Kidney (tissue), 14 donors: Measurements from ENCODE around the gene RAB3C. TPM values are rescaled to one million over a fixed set of nuclear protein-coding genes. Genes with fewer than 3 reads are reported as not detected.

Source experiments
- DNase-seq, 5 donors: peaks; one replicate each; pipeline ENCODE4 v3.0.0-alpha.2; 2013 to 2020
- FAIRE-seq: peaks from 2 replicates; lab custom pipeline; 2012; peaks lifted over from hg19 to GRCh38; lab: Jason Lieb, UNC
- H3K27ac ChIP-seq, 2 donors: one replicate each; pipeline ENCODE4 v1.7.0; 2013; ENCODE audit warnings: low read depth in 2 of 2, low read length in 2 of 2, inconsistent platforms in 1 of 2
- H3K27me3 ChIP-seq: one replicate; pipeline ENCODE4 v1.7.1; 2013; ENCODE audit warnings: low read length, inconsistent platforms; ENCODE audit not compliant: control insufficient read depth, insufficient read depth
- H3K36me3 ChIP-seq, 3 donors: one replicate each; pipeline versions ENCODE4 v1.7.0 to v1.7.1; 2013; ENCODE audit warnings: low read length in 3 of 3, control low read depth in 1 of 3, inconsistent platforms in 1 of 3; ENCODE audit not compliant: insufficient read depth in 3 of 3, control insufficient read depth in 2 of 3
- H3K4me1 ChIP-seq, 3 donors: one replicate each; pipeline versions ENCODE4 v1.7.0 to v1.7.1; 2013; ENCODE audit warnings: low read length in 3 of 3, inconsistent platforms in 1 of 3, low read depth in 1 of 3; ENCODE audit not compliant: control insufficient read depth in 2 of 3, insufficient read depth in 2 of 3
- H3K4me3 ChIP-seq, 3 donors: one replicate each; pipeline versions ENCODE4 v1.7.0 to v1.8.1; 2013; ENCODE audit warnings: low read length in 3 of 3, control low read depth in 1 of 3, inconsistent platforms in 1 of 3
- H3K9ac ChIP-seq, 3 donors: one replicate each; pipeline versions ENCODE4 v1.7.0 to v1.7.1; 2013; ENCODE audit warnings: low read length in 3 of 3, control low read depth in 1 of 3, inconsistent platforms in 1 of 3
- H3K9me3 ChIP-seq, 3 donors: one replicate each; pipeline versions ENCODE4 v1.7.0 to v1.7.1; 2013; ENCODE audit warnings: low read length in 3 of 3, control low read depth in 1 of 3, inconsistent platforms in 1 of 3; ENCODE audit not compliant: control insufficient read depth in 2 of 3, insufficient read depth in 1 of 3
- intact Hi-C: fragments of 100-400 bp; cut with DNase I; formaldehyde crosslinking; loops from one replicate; pipeline ENCODE4 v1.11.1; 2022
- polyA plus RNA-seq: library from polyadenylated mRNA; stranded (reverse); fragments of 350-450 nt; fragmentation: Illumina TruSeq; extraction: RNeasy Lipid Tissue Mini Kit (QIAGEN cat#74804); gene quantifications from one replicate; pipeline ENCODE4 v1.2.3, GENCODE V29; 2014; ENCODE audit warnings: low read depth, low replicate concordance; ENCODE audit not compliant: insufficient read depth
- total RNA-seq: library from RNA; stranded (reverse); fragmentation: NEBNext Ultra II Directional; extraction: Animal tissue kit (Norgen Biotek cat#: 25700); gene quantifications from one replicate; pipeline ENCODE4 v1.2.1, GENCODE V29; 2021
- TF ChIP-seq, protein P1 (sequence below): IDR thresholded peaks from 3 replicates; pipeline ENCODE4 v1.5.1; 2012; ENCODE audit warnings: mild to moderate bottlenecking, moderate library complexity, borderline replicate concordance; ENCODE audit not compliant: insufficient read depth; ENCODE audit errors: extremely low read depth
- donor health status: control.
- donor health status: control.
- donor health status: control.
- donor health status: control.
- donor health status: control.
- donor health status: DM: yes; HTN: yes; CAD: no.
- donor health status: Normal renal cell carcinoma (clear cell type).

RAB3C gene
- total and polyA plus RNA-seq, 2 donors from 2014 or later: 3.7 TPM; not detected in 1

DNA sequence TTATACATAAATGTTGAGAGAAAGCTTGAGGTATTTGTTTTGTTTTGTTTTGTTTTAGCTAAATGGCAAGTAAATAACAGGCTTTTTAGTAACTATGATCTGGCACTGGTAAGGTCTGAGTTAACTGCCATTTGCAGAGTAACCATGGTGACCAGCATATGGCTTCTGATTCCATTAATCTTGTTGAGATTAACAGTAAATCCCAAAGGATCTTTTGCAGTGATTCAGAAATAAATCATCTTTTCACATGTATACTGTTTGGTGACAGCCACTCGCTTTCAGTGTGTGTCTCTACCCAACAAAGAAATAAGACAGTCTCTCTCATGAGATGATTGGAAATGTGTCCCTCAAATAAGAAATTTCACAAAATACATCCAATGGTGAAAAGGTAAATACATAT is 235.6 kb downstream of the RAB3C start:
- no peak for FAIRE-seq
- TF ChIP-seq, protein P1, sequence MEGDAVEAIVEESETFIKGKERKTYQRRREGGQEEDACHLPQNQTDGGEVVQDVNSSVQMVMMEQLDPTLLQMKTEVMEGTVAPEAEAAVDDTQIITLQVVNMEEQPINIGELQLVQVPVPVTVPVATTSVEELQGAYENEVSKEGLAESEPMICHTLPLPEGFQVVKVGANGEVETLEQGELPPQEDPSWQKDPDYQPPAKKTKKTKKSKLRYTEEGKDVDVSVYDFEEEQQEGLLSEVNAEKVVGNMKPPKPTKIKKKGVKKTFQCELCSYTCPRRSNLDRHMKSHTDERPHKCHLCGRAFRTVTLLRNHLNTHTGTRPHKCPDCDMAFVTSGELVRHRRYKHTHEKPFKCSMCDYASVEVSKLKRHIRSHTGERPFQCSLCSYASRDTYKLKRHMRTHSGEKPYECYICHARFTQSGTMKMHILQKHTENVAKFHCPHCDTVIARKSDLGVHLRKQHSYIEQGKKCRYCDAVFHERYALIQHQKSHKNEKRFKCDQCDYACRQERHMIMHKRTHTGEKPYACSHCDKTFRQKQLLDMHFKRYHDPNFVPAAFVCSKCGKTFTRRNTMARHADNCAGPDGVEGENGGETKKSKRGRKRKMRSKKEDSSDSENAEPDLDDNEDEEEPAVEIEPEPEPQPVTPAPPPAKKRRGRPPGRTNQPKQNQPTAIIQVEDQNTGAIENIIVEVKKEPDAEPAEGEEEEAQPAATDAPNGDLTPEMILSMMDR: no peak
- intact Hi-C loops: no loop called here
- Histone ChIP-seq H3K27me3 (no peaks in the 10 kb centered on the region), H3K36me3 (no peaks in the 10 kb centered on the region), H3K9me3 (no peaks in the 10 kb centered on the region), H3K4me3 (no peak overlapping the region), H3K27ac (no peak overlapping the region), H3K4me1 (no peaks in the 10 kb centered on the region), H3K9ac (no peak overlapping the region)
- no peak for DNase-seq

DNA sequence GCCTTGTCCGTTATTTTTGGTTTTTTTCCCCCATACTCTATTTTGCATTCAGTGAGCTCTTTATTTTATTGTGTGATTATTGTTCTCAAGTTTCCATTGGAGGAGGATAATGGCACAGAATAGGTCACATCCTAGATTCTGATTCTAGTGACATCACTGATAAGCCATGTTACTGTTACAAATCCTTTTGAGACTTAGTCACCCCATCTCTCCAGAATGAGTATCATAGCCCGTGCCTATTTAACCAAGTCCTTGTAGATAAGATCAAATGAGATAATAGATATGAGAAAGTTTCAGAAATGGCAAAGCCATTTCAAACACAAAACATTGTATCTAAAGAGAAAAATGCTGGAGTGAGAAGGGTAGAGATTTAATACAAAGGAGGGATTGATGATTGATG is 242.6 kb downstream of the RAB3C start:
- DNase-seq (no peak), FAIRE-seq (no peak)
- H3K4me3 ChIP-seq: no peak overlapping the region
- no peak overlapping the region for H3K27ac ChIP-seq
- H3K9me3 ChIP-seq: no peaks in the 10 kb centered on the region
- H3K9ac ChIP-seq: no peak overlapping the region
- no peaks in the 10 kb centered on the region for H3K36me3 ChIP-seq
- no peaks in the 10 kb centered on the region for H3K27me3 ChIP-seq
- no peaks in the 10 kb centered on the region for H3K4me1 ChIP-seq
- TF ChIP-seq, protein P1: no peak
- intact Hi-C loops: no loop called here

DNA sequence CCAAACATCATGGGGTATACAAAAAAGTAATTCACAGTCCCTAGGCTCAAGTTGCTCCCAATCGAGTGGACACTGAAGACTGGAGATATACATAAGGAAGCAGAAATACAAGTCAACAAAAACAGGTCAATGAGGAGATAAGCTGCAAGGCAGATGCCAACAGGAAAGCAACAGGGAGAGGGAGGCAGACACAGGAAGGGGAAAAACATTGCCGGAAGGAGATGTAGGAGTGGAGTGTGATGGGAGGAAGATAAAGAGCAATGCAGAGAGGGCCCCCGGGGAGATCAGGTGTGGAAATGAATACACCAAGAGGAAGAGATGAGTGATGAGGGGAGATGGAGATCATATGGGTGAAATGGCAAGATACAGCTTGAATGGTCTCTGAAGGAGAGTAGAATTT is 243.0 kb downstream of the RAB3C start:
- DNase-seq (no peak), FAIRE-seq (no peak)
- TF ChIP-seq, protein P1: no peak
- H3K9me3 ChIP-seq: no peaks in the 10 kb centered on the region
- no peaks in the 10 kb centered on the region for H3K36me3 ChIP-seq
- H3K27ac ChIP-seq: no peak overlapping the region
- no peaks in the 10 kb centered on the region for H3K27me3 ChIP-seq
- no peak overlapping the region for H3K4me3 ChIP-seq
- no peaks in the 10 kb centered on the region for H3K4me1 ChIP-seq
- intact Hi-C loops: no loop called here
- H3K9ac ChIP-seq: no peak overlapping the region

DNA sequence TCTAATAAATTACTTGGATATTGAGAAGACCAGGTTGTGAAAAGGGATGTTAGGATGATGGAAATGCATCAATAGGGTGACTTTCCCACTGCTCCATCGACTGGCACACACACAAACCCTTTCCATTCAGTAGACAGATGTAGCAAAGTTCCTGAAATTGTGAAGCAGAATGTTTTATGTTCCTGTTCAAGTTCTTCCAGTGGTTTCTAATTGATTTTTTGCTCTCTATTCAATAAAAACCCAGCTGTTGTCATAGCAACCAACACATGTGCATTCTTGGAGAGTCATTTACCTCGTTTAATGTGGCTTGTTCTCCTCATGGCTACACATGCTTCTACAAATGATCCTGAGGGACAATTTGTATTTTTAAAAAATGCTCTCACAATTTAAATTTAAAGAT is 244.6 kb downstream of the RAB3C start:
- intact Hi-C loops: no loop called here
- DNase-seq (peak in 2 of 5 donors; percentile 8 to 13), FAIRE-seq (no peak)
- Histone ChIP-seq H3K4me3 (no peak overlapping the region), H3K9me3 (no peaks in the 10 kb centered on the region), H3K27me3 (no peaks in the 10 kb centered on the region), H3K27ac (no peak overlapping the region), H3K36me3 (no peaks in the 10 kb centered on the region), H3K9ac (no peak overlapping the region), H3K4me1 (no peaks in the 10 kb centered on the region)
- TF ChIP-seq, protein P1: no peak
